Inflammatory macrophage (primary cell): Measurements from ENCODE around the gene ARL10.
"Not testable (repeated sequence)": the region's sequence is repeated elsewhere in the genome, so short reads cannot be mapped to it uniquely, and the experiment has no call there.

Source experiments
- DNase-seq, 2 donors: peaks; one replicate each; pipeline ENCODE4 v3.0.0-alpha.2; 2020 to 2022

The ARL10 gene

DNA sequence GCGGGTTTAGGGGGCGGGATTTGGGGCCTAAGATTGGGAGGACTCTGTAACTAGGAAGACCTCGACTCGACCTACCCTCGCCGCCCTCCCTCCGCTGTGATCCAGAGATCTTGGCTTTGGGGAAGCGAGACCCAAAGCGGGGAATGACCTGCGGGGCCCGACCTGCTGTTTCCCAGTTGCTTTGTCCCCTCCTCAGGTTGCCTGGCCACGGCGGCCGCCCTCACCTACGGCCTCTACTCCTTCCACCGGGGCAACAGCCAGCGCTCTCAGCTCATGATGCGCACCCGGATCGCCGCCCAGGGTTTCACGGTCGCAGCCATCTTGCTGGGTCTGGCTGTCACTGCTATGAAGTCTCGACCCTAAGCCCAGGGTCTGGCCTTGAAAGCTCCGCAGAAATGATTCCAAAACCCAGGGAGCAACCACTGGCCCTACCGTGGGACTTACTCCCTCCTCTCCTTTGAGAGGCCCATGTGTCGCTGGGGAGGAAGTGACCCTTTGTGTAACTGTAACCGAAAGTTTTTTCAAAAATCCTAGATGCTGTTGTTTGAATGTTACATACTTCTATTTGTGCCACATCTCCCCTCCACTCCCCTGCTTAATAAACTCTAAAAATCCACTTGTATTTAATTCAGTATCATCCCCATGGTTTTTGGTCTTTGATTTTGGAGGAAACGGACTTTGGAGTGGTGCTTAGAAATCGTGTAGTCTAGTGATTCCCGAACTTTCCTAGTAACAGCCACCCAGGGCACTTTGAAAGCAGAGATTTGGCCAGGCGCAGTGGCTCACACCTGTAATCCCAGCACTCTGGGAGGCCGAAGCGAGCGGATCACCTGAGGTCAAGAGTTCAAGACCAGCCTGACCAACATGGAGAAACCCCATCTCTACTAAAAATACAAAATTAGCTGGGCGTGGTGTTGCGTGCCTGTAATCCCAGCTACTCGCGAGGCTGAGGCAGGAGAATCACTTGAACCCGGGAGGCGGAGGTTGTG lies 24.1 kb downstream of the ARL10 start:
- peak in 1 of 2 donors; percentile 27 for DNase-seq

DNA sequence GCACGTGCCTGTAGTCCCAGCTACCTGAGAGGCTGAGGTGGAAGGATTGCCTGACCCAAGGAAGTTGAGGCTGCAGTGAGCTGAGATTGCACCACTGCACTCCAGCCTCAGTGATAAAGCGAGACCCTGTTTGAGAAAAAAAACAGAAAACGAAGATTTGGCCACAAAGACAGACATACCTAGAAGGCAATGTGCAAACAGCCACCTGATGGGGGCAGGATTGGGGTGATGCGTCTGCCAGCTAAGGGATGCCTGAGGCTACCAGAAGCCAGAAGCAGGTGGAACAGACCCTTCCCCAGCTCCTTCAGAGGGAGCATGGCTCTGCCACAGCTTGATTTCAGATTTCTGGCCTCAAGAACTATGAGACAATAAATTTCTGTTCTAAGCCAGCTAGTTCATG lies 26.2 kb downstream of the ARL10 start:
- DNase-seq: no peak

DNA sequence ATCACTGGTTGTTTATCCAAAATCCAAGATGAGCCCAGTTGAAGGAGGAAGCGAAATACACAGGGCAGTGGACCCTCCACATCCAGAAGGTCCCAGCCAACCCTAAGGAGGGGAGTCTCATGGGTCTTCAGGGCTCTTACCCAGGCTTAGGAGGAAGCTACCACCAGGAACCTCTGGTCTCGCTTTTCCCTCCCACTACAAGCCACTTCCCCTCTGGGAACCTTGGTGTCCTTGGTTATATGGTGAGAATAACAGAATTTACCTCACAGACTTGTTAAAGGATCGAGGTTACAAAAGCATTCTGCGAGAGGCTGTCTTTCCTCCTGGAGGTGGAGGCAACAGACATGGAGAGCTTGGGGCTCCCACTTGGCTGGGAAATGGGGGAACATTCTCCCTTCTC lies 26.7 kb downstream of the ARL10 start:
- DNase-seq: peak; percentile 77 to 83

DNA sequence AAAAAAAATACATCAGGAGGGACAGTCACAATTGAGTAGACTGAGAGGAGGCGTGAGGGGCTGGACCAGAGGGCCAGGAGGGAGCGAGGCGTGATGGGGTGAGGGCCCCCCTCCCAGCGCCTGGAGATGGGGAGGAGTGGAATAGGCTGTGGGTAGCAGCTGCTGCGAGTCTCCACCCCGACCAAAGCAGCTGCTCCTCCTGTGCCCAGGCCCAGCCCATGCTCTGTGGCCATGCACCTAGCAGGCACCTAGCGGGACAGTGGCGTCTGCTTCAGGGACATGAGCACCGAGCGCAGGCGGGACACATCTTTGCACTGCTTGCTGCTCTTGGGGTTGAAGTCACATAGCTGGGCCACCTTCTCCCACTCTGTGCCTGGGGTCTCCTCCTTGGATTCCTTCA lies 27.2 kb downstream of the ARL10 start:
- DNase-seq: no peak

DNA sequence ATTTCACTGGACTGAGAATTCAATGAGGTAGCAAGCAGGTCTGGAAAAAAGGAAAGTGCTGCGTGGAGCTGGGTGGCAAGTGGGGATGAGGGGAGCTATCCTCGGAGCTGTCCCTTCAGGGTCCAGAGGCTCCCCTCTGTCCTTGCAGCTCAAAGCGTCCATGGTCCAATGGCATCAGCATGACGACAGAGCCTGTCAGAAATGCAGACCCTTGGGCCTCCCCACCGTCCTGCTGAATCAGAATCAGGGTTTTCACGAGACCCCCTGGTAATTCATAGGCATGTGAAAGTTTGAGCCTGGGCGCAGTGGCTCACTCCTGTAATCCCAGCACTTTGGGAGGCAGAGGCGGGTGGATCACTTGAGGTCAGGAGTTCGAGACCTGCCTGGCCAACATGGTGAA lies 28.8 kb downstream of the ARL10 start:
- DNase-seq: no peak

DNA sequence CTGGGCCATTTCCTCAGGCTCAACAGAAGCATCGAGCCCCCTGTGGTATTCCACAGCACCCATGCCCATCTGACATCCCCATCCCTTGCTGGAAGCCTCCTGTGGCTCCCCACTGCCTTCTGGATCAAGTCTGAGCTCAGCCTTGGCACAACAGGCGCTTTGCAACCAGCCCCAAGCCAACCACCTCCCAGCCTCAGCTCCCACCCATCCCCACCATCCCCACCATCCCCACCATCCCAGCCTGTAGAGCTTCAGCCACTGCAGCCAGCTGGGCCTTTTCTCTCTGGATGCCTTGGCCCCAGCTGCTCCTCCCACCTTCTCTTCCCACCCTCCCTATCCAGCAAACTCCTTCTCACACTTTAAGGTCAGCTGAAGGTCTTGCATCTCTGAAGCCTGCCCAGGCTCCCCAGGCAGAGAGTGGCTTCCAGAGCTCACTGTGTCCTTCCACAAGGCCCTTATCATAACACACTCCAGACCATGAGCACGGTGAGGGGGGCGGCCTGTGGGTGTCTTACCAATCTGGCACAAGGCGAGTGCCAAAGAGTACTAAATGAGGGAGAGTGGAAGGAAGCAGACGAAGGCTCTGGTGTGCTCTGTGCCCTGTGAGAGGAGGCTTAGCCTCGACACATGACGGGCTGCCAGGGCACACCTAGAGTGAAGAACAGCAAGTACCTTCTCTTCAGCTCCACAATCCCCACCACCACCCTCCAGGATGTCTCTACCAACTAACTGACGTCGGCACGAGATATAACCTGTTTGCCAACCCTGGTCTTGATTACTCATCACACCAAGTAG lies 29.8 kb downstream of the ARL10 start:
- no peak for DNase-seq

DNA sequence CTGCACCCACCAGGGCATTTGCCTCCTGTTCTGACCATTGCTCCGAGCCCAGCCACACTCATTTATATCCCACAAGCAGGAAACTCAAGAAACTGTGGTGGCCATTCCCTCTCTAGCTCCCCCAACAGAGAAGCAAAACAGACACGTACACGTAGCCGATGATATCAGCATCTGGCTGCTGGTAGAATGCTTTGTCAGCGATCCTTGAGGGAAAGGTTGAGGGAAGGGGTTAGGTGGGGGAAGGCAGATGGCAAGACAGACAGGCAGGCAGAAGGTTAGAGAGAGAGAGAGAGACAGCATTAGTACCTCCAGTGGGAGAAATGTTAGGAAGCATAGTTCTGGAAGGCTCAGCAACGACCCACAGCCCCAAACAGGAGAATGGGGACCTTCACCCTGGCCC lies 31.0 kb downstream of the ARL10 start:
- no peak for DNase-seq

DNA sequence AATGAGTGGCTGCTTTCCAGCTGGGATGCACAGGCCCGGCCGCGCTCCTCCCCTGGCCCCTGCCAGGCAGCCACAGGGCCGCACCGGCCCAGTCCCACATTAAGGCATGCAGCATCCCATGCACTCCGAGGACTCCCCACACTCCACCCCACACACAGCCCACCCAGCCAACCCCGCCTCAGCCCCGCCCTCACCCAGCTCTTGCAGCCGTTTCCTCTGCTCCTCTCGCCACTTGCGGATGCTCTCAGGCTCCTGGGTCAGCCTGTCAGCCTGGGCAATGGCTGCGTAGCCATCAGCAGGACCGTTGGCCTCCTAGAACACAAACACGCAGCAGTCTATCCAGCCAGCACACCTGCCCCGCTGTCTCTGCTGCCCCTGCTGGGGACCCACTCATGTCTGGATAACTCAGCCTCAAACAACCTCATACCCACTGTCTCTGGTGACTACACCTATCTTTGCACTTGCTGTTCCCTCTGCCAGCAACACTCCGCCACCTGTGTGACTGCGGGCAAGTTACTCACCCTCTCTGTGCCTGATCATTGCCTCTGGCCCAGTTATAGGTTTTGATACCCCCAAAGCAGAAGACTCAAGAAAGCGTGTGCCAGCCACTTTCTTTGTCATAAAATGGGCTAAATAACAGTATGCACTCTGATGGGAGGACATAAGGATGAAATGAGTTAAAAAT lies 32.6 kb downstream of the ARL10 start:
- DNase-seq: no peak

DNA sequence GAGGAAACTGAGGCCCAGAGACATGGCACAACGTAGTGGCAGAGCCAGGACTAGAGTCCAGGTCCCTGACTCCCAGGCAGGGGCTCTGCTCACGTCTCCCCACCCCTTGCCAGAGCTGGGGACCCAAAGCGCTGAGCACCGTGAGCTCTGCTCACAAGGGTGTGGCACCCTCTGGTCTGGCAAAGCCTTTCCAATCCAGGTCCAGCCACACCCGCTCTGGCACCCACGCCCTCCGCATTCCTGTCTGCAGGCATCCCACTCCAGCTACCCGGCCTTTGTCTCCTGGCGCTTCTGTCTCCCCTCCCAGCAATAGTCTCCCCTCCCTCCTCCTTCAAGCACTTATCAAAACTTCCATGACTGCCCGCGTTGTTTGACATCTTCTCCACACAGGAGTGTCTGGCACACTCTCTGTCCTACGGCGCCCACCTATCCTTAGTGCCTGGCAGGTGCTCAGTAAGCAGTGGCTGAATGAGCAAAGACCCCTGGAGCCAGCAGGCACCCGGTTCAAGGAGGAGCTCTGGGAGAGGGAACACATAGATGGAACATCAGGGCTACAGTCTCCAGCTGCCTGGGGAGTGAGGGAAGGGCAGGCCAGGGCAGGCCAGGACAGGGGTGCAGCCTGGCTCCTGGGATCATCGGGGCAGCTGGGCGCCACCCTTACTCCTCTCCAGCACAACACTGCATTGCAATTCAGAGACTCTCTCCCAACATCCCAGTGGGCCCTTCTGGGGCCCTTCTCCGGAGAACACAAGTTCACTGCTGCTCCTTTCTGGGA lies 35.3 kb downstream of the ARL10 start:
- DNase-seq: no peak

DNA sequence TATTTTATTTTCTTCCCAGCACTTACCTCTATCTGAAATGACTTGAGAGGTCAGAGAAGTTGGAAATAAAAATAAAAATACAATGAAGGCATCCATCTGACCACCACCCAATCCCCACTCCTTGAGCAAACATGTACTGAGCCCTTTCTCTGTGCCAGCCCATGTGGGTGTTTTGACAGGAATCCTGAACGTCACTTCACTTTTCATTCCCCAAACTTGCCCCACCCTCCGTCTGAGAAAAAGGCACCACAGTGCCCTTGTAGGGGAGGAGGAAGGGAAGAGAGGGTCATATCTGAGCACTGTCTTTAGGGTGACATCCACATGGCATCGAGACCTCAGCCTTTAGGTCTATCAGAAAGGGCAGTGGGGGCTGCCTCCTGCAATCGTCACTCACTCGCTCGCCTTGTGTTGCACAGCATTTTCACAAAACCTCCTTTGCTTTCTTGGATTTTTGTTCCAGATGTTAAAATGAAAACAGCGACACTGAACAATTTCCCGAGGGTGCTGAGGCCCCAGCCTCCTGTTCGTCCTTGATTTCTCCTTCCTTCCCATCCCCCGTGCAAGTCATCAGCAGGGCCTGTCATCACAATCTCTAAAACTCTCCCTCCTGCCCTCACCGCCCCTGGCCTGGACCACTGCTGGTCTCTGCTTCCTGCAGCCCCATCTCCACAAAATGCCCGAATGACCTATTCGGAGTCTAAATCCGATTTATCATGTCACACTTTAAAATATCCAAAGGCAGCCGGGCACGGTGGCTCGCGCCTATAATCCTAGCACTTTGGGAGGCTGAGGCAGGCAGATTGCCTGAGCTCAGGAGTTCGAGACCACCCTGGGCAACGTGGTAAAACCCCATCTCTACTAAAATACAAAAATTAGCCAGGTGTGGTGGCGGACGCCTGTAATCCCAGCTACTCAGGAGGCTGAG lies 36.3 kb downstream of the ARL10 start:
- DNase-seq: no peak

DNA sequence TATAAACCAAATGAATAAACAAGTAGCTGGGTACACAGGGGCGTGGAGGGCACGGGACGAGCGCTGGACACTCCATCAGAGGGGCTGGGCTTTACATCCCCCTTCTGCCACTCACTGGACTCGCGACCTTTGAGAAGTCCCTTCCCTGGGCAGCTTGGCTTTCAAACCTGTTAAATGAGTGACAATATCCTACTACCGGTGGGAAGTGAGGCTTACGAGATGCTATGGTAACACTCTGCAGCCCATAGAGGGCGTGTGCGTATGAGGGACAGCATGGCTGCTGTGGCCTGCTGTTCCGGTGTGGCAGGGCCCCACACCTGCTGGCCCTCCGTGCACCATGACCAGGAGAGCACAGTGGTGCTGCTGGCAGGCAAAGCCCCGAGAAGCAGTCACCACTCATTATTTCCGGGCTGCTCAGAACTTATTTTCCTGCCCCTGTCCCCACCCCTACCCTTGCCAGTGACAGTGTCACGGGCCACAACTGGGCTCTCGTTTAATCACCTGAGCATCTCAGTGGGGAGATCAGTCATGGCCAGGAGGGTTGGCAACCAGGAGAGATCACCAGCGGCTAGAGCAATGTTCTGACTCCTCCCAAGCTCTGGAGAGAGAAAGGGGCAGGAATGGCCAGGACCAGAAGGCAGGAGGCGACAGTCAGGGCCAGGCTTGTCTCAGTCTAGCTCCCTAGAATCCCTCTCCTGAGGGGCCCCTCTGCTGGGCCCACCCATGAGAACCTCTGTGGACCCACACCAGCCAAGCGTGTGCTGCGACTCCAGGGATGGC lies 40.6 kb downstream of the ARL10 start:
- DNase-seq: no peak

DNA sequence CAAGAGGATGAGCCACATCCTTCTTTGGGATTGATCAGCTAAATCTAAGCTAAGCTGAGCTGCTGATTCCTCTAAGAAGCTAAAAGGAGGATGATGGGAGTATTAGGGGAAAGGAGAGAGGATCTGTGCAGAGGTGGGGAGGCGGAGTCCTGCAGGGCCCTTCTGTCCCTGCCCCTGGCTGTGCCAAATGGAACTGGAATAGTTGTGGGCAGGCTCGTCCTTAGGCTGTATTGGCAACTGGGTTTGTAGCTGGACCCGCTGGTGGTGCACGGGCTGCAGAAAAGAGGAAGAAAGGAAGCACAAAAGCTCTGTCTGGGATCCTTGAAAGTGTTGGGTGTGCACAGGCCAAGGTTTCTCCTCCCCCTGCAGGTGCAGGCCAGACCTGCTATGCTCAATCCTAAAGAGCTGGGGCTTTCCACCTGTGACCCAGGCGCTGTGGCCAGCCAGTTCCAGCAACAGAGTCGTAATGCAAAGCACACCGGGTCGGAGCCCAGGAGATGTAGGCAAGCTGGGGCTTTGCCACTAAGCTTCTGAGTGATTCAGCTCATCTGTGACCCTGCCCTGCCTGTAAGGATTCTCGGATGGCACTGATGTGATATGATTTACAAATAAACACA lies 41.3 kb downstream of the ARL10 start:
- DNase-seq: no peak

DNA sequence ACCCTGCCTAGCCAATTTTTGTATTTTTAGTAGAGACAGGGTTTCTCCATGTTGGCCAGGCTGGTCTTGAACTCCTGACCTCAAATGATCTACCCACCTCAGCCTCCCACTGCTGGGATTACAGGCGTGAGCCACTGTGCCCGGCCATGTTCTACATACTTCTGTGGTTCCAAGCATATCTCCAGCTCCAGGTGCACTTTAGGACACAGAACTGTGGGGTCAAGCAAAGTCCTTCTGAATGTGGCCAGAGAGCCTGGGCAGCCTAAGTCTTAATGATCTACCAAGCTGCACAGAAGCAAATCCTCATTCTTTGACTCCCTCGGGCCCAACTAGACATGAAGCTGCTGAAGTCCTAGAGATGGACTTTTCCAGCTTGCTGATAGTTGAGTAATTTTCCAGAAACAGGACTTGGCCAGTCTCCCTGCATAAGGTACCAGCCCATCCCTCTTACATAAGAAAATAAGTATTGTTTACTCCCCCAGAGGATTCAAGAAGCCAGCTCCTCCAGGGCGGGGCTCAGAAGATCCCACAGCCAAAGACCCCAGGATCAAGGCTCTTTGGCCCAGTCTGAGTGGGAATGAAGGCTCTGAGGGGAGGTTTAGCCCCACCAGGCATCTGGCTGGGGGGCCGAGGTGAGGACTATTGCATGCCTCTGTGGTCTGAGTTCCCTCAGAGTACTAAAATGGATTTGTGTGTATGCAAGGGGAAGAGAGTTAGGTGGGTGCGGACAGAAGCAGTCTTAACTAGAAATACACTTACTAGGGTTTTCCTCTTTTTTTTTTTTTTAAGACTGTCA lies 42.4 kb downstream of the ARL10 start:
- no peak for DNase-seq

DNA sequence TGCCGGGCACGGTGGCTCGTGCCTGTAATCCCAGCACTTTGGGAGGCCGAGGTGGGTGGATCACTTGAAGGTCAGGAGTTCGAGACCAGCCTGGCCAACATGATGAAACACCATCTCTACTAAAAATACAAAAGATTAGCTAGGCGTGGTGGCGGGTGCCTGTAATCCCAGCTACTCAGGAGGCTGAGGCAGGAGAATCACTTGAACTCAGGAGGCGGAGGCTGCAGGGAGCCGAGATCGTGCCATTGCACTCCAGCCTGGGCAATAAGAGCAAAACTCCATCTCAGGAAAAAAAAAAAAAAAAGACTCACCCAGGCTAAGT lies 42.9 kb downstream of the ARL10 start:
- DNase-seq: not testable (repeated sequence)

DNA sequence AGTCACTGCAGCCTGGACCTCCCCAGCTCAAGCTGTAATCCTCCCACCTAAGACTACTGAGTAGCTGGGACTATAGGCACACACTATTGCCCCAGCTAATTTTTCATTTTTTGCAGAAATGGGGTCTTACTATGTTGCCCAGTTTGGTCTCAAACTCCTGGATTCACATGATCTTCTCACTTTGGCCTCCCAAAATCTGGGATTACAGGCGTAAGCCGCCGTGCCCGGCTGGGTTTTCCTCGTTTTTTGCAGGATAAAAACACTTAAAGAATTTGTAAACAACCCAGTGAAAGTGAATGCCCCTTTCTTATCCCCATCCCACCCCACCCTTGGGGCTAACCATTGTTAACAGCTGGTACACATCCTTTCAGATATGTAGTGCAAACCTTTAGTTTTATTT lies 43.3 kb downstream of the ARL10 start:
- no peak for DNase-seq

DNA sequence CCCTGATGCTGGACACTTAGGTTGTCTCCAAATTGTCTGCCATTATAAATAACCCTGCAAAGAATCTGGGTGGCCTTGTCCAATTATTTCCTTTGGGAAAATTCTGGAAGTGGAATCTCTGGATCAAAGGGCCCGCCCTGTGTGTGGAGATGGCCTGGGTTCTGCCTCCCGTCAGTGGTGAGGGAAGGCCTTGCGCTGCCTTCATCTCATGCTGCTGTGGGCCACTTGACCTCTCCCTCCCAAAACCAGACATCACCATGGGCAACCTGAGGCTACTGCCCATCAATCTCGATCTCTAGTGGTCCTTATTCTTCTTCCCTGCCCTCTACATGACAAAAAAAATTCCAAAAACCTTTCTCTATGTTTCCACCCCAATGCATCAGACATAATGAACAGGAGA lies 44.5 kb downstream of the ARL10 start:
- DNase-seq: no peak

DNA sequence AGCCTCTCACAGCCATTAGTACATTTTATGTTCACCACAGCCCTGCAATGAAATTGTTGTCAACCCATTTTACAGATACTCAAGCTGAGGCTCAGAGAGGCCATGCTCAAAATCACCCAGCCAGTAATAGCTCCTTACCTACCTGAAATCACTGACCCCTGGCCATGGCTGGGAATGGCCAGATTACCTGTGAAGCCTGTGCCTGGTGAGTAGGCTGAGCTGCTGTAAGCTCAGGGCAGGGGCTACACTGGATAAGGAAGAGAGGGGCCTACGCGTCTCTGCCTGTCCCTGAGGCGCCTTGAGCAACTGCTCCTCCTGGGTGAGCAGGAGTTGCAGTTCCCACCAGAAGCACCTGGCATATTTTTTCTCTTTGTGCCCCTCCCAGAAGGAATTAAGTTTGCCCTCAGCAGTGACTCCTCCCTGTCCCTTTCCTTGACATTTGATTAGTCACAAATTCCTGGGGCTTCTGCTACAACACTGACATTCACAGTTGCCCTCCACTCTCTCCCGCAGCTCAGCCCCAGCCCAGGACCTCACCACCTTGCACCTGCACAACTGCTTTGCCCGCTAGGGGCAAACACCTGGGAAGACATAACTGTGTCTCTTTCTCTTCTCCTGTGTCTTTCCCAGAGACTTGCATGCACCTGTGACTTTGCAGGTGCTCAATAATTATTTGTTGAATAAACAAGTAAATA lies 45.3 kb downstream of the ARL10 start:
- DNase-seq: no peak

DNA sequence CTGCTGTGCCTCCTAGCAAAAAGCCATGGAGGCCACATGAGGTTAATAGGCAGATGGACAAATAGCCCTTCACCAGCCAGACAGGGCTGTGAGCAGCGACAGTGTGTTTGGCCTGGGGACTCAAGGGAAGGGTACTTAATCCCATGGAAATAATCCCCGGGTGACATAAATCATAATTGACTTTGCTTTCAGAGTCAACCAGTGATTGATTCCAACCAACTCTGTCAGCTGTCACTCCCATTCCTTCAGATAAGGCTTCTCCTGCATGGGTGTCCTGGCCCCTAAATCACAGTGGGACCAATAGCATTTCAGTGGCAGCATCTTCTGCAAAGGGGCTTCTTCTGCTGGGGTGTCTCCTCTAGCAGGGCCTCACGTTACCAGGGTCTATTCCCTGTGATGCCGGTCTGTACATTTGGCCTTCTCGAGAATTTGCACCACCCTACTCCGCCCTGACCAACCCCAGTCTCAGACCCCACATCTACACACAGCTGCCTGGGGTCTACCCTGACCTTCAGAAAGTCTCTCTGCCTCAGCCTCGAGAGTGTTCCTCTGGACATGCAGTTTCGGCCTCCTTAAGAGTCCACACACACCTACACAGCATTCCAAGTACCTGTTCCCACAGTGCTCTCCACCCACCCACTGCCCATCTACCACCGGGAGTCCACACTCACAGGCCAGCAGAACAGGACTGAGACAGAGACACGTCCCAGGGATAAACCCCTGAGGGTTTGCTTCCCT lies 47.4 kb downstream of the ARL10 start:
- no peak for DNase-seq
